ENCODE results near the gene C10orf71.

Gene C10orf71

DNA sequence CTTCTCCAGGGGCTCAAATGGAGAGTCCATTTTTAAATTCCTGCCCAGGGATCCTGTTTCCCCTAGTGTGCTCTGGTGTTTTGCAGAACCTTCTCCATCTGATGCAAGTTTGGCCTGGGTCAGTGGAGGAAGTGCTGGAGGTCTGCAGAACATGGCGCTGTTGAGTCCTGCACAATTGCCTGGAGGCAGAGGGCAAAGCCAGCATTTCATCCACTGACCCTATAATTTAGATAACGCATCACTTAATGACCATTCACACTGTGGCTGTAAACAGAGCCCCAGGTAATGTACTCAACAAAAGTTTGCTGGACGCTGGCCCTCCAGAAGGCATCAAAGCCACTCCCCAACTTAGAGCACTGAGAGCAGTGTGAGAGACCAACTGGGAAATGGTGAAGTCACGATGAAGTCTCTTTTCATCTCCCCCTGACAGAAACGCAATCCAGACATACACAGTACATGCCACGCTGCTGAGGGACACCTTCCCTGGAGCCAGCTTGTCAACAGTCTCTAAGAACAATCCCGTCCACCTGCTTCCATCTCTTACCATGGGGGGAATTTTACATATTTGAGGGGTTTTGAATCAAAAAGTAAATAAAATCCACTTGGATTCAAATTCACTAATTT, 13.4 kb downstream of the C10orf71 start:
- Histone ChIP-seq H3K79me2 (ENCODE audit: insufficient read depth, low read length) (no peaks in the 10 kb centered on the region), H3K27ac (ENCODE audit: low read depth, low read length, poor library complexity, severe bottlenecking) (no peak overlapping the region), H3K4me3 (ENCODE audit: low read depth, low read length, poor library complexity, severe bottlenecking) (no peak overlapping the region), H3K4me1 (ENCODE audit: insufficient read depth, low read length, severe bottlenecking) (peaks cover 11% of the 10 kb centered on the region), H3K9me2 (ENCODE audit: low read depth, low read length) (no peaks in the 10 kb centered on the region), H3K9me3 (ENCODE audit: low read length) (no peaks in the 10 kb centered on the region), H3K36me3 (ENCODE audit: insufficient read depth, low read length) (peaks cover 6% of the 10 kb centered on the region; the same call in 1 of the 2 replicates), H3K4me2 (ENCODE audit: low read length) (no peak overlapping the region), H3F3A (ENCODE audit: insufficient read depth, low read length) (no peaks in the 10 kb centered on the region), H2AFZ (ENCODE audit: low read length) (no peak overlapping the region), H3K27me3 (ENCODE audit: insufficient read depth, low read length) (no peaks in the 10 kb centered on the region), H4K20me1 (ENCODE audit: insufficient read depth, low read length) (no peaks in the 10 kb centered on the region), H3K9ac (ENCODE audit: low read length) (no peak overlapping the region)
- no peak for TF ChIP-seq EZH2 (IDR thresholded peaks at IDR 0.05; ENCODE audit: borderline replicate concordance, low read length)
- TF ChIP-seq, protein P1, sequence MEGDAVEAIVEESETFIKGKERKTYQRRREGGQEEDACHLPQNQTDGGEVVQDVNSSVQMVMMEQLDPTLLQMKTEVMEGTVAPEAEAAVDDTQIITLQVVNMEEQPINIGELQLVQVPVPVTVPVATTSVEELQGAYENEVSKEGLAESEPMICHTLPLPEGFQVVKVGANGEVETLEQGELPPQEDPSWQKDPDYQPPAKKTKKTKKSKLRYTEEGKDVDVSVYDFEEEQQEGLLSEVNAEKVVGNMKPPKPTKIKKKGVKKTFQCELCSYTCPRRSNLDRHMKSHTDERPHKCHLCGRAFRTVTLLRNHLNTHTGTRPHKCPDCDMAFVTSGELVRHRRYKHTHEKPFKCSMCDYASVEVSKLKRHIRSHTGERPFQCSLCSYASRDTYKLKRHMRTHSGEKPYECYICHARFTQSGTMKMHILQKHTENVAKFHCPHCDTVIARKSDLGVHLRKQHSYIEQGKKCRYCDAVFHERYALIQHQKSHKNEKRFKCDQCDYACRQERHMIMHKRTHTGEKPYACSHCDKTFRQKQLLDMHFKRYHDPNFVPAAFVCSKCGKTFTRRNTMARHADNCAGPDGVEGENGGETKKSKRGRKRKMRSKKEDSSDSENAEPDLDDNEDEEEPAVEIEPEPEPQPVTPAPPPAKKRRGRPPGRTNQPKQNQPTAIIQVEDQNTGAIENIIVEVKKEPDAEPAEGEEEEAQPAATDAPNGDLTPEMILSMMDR (IDR thresholded peaks at IDR 0.05; ENCODE audit: low read length), result no peak

DNA sequence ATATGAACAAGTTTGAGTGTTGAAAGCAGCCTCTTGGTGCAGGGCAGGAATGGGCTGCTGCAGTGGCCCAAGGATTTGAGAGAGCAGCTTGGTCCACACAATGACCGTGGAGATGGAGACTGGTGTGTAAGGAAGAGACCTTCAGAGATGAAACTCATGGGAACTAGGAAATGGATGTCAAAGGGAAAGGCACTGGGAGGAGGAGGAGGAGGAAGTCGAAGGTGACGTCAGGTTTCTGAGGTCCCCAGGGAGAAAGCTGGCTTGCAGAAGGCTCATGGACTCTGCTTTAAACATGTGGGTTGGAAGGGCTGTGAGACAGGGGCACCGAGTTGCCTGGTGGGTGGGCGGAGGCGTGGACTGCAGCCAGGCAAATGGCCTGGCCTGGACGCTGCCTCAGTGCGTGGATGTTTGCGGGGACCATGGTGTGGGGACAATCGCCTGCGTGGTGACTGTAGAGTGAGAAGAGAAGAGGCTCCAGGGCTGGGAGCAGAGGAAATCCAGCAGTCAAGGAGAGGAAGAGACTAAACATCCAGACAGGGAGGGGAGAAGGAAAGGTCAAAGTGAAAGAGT, 14.6 kb downstream of the C10orf71 start:
- Histone ChIP-seq H3K4me3 (ENCODE audit: low read depth, low read length, poor library complexity, severe bottlenecking) (no peak overlapping the region), H3K36me3 (ENCODE audit: insufficient read depth, low read length) (peaks cover 6% of the 10 kb centered on the region; the same call in 1 of the 2 replicates), H2AFZ (ENCODE audit: low read length) (no peak overlapping the region), H4K20me1 (ENCODE audit: insufficient read depth, low read length) (no peaks in the 10 kb centered on the region), H3K27ac (ENCODE audit: low read depth, low read length, poor library complexity, severe bottlenecking) (no peak overlapping the region), H3K9me2 (ENCODE audit: low read depth, low read length) (no peaks in the 10 kb centered on the region), H3K9ac (ENCODE audit: low read length) (no peak overlapping the region), H3K9me3 (ENCODE audit: low read length) (no peaks in the 10 kb centered on the region), H3K4me2 (ENCODE audit: low read length) (no peak overlapping the region), H3K4me1 (ENCODE audit: insufficient read depth, low read length, severe bottlenecking) (peaks cover 11% of the 10 kb centered on the region), H3K27me3 (ENCODE audit: insufficient read depth, low read length) (no peaks in the 10 kb centered on the region), H3F3A (ENCODE audit: insufficient read depth, low read length) (no peaks in the 10 kb centered on the region), H3K79me2 (ENCODE audit: insufficient read depth, low read length) (no peaks in the 10 kb centered on the region)
- TF ChIP-seq EZH2 (IDR thresholded peaks at IDR 0.05; ENCODE audit: borderline replicate concordance, low read length), result no peak
- TF ChIP-seq, protein P1 (IDR thresholded peaks at IDR 0.05; ENCODE audit: low read length), result no peak

DNA sequence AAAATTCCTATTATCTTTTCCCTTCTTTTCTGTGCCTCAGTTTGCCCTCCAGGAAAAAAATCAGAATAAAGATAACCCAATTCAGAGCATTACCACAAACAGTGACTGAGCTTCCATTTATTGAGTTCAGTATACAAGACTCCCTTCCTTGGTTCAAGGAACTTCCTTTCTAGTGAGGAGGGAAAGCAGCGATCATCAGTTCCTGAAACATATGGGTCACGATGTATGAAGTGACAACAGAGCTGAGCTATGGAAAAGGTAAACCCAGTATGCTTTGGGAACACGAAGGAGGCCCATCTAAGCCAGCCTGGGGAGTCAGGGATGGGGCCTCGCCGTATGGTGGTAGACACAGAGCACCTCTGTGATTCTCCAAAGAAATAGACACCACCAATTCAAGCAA, 15.8 kb downstream of the C10orf71 start:
- H3K9ac ChIP-seq (ENCODE audit: low read length), result no peak overlapping the region
- H3K4me3 ChIP-seq (ENCODE audit: low read depth, low read length, poor library complexity, severe bottlenecking), result no peak overlapping the region
- H2AFZ ChIP-seq (ENCODE audit: low read length), result no peak overlapping the region
- no peaks in the 10 kb centered on the region for H3K79me2 ChIP-seq (ENCODE audit: insufficient read depth, low read length)
- H3F3A ChIP-seq (ENCODE audit: insufficient read depth, low read length), result no peaks in the 10 kb centered on the region
- H3K36me3 ChIP-seq (ENCODE audit: insufficient read depth, low read length), result no peaks in the 10 kb centered on the region
- TF ChIP-seq EZH2 (IDR thresholded peaks at IDR 0.05; ENCODE audit: borderline replicate concordance, low read length), result no peak
- TF ChIP-seq, protein P1 (IDR thresholded peaks at IDR 0.05; ENCODE audit: low read length), result no peak
- H3K9me3 ChIP-seq (ENCODE audit: low read length), result no peaks in the 10 kb centered on the region
- no peak overlapping the region for H3K27ac ChIP-seq (ENCODE audit: low read depth, low read length, poor library complexity, severe bottlenecking)
- no peak overlapping the region for H3K4me2 ChIP-seq (ENCODE audit: low read length)
- H3K27me3 ChIP-seq (ENCODE audit: insufficient read depth, low read length), result no peaks in the 10 kb centered on the region
- peaks cover 5% of the 10 kb centered on the region for H3K4me1 ChIP-seq (ENCODE audit: insufficient read depth, low read length, severe bottlenecking)
- no peaks in the 10 kb centered on the region for H4K20me1 ChIP-seq (ENCODE audit: insufficient read depth, low read length)
- H3K9me2 ChIP-seq (ENCODE audit: low read depth, low read length), result no peaks in the 10 kb centered on the region

Data from OCI-LY1 (cell line).